HepG2 (cell line): ENCODE data around the gene STK40. TPM values are rescaled to one million over a fixed set of nuclear protein-coding genes. Genes with fewer than 3 reads are reported as not detected.

ENCODE experiments used
- ATF7 ChIP-seq, 2 experiments: fragments of 450-650 bp in 1 of 2; sonication (generic) in 1 of 2; formaldehyde crosslinking in 1 of 2; IDR thresholded peaks; 2 replicates each; pipeline versions ENCODE4 v1.4.0 to v1.6.1; 2016 to 2020; ENCODE audit warnings: antibody characterized with exemption in 1 of 2, mild to moderate bottlenecking in 1 of 2, missing genetic modification reagents in 1 of 2
- CHD4 ChIP-seq: fragments of 200-600 bp; sonication (generic); IDR thresholded peaks from 2 replicates; pipeline ENCODE4 v1.7.0; 2017; ENCODE audit warnings: mild to moderate bottlenecking, low read length, borderline replicate concordance
- EED ChIP-seq: sonication (generic); formaldehyde crosslinking; IDR thresholded peaks from 2 replicates; pipeline ENCODE4 v1.5.0; 2020; ENCODE audit warnings: mild to moderate bottlenecking, missing genetic modification reagents
- FOXK2 ChIP-seq: fragments of 450-650 bp; IDR thresholded peaks from 2 replicates; pipeline ENCODE4 v1.6.1; 2016
- JUNB ChIP-seq: sonication (generic); formaldehyde crosslinking; IDR thresholded peaks from 2 replicates; pipeline ENCODE4 v1.8.0; 2022; ENCODE audit warnings: missing genetic modification reagents, mild to moderate bottlenecking, borderline replicate concordance
- KMT2B ChIP-seq: IDR thresholded peaks from 2 replicates; pipeline ENCODE4 v1.6.1; 2016; ENCODE audit warnings: missing genetic modification reagents, missing compliant biosample characterization
- PHF20 ChIP-seq: sonication (generic); formaldehyde crosslinking; IDR thresholded peaks from 2 replicates; pipeline ENCODE4 v1.5.0; 2020; ENCODE audit warnings: mild to moderate bottlenecking, missing genetic modification reagents
- PRDM4 ChIP-seq: sonication (generic); formaldehyde crosslinking; IDR thresholded peaks from 2 replicates; pipeline ENCODE4 v1.9.0; 2021; ENCODE audit warnings: missing genetic modification reagents, borderline replicate concordance
- SAP130 ChIP-seq: IDR thresholded peaks from 2 replicates; pipeline ENCODE4 v1.6.1; 2016; ENCODE audit warnings: low read depth
- TAF1 ChIP-seq: sonication (generic); formaldehyde crosslinking; IDR thresholded peaks from 2 replicates; pipeline ENCODE4 v1.4.0; 2020; ENCODE audit warnings: missing genetic modification reagents
- ZFP82 ChIP-seq: sonication (generic); formaldehyde crosslinking; IDR thresholded peaks from 2 replicates; pipeline ENCODE4 v1.5.1; 2020; ENCODE audit warnings: mild to moderate bottlenecking, missing genetic modification reagents, borderline replicate concordance
- ZFX ChIP-seq: sonication (generic); formaldehyde crosslinking; IDR thresholded peaks from 2 replicates; pipeline ENCODE4 v1.4.0; 2020; ENCODE audit warnings: mild to moderate bottlenecking, low read depth, missing genetic modification reagents, moderate library complexity
- ZFYVE20 ChIP-seq: sonication (generic); formaldehyde crosslinking; IDR thresholded peaks from 2 replicates; pipeline ENCODE4 v1.8.0; 2023; ENCODE audit warnings: low read depth, mild to moderate bottlenecking, moderate library complexity, missing genetic modification reagents, borderline replicate concordance
- polyA plus RNA-seq, 8 experiments: library from polyadenylated mRNA; depleted of rRNA in 3 of 8; stranded (reverse) in 7 of 8; unstranded in 1 of 8; fragments of >200 nt; fragmentation: Illumina TruSeq in 4 of 8; extraction: Trizol in 4 of 8; gene quantifications; 2 replicates each; pipeline versions ENCODE4 v1.2.1 to v1.2.3, GENCODE V29; 2011 to 2016; ENCODE audit warnings: low read depth in 4 of 8, missing spikeins in 1 of 8, mixed read lengths in 1 of 8; ENCODE audit not compliant: insufficient read depth in 1 of 8
- total RNA-seq, 5 experiments: library from RNA; depleted of rRNA; stranded (reverse); fragments of >200 nt; fragmentation: Illumina TruSeq; extraction: Trizol; gene quantifications; 2 replicates each; pipeline ENCODE4 v1.2.3, GENCODE V29; 2016; ENCODE audit warnings: low read depth in 1 of 5
- TF ChIP-seq, protein P1 (sequence below): sonication (generic); formaldehyde crosslinking; IDR thresholded peaks from 2 replicates; pipeline ENCODE4 v1.4.0; 2020; ENCODE audit warnings: mild to moderate bottlenecking, missing genetic modification reagents
- TF ChIP-seq, protein P2 (sequence below): sonication (generic); formaldehyde crosslinking; IDR thresholded peaks from 2 replicates; pipeline ENCODE4 v1.8.1; 2023; ENCODE audit warnings: missing genetic modification reagents, mild to moderate bottlenecking, borderline replicate concordance
- TF ChIP-seq, protein P3 (sequence below): IDR thresholded peaks from 2 replicates; pipeline ENCODE4 v1.6.1; 2016; ENCODE audit warnings: mild to moderate bottlenecking, missing biosample characterization, missing genetic modification reagents

The STK40 gene
- total and polyA plus RNA-seq, 2 of the 13 experiments (the other 11 are each of a cell fraction or from before 2014, with no cell fraction given), result 33.8 to 35.1 TPM

- peak; percentile 93 for TF ChIP-seq ZFX (CRISPR knock-in tag)
- no peak for TF ChIP-seq CHD4
- TF ChIP-seq PHF20 (CRISPR knock-in tag), result peak; percentile 90
- TF ChIP-seq ATF7 (IDR thresholded peaks at IDR 0.05), result no peak
- TF ChIP-seq ATF7 (CRISPR knock-in tag; IDR thresholded peaks at IDR 0.05), result no peak
- TF ChIP-seq, protein P1, sequence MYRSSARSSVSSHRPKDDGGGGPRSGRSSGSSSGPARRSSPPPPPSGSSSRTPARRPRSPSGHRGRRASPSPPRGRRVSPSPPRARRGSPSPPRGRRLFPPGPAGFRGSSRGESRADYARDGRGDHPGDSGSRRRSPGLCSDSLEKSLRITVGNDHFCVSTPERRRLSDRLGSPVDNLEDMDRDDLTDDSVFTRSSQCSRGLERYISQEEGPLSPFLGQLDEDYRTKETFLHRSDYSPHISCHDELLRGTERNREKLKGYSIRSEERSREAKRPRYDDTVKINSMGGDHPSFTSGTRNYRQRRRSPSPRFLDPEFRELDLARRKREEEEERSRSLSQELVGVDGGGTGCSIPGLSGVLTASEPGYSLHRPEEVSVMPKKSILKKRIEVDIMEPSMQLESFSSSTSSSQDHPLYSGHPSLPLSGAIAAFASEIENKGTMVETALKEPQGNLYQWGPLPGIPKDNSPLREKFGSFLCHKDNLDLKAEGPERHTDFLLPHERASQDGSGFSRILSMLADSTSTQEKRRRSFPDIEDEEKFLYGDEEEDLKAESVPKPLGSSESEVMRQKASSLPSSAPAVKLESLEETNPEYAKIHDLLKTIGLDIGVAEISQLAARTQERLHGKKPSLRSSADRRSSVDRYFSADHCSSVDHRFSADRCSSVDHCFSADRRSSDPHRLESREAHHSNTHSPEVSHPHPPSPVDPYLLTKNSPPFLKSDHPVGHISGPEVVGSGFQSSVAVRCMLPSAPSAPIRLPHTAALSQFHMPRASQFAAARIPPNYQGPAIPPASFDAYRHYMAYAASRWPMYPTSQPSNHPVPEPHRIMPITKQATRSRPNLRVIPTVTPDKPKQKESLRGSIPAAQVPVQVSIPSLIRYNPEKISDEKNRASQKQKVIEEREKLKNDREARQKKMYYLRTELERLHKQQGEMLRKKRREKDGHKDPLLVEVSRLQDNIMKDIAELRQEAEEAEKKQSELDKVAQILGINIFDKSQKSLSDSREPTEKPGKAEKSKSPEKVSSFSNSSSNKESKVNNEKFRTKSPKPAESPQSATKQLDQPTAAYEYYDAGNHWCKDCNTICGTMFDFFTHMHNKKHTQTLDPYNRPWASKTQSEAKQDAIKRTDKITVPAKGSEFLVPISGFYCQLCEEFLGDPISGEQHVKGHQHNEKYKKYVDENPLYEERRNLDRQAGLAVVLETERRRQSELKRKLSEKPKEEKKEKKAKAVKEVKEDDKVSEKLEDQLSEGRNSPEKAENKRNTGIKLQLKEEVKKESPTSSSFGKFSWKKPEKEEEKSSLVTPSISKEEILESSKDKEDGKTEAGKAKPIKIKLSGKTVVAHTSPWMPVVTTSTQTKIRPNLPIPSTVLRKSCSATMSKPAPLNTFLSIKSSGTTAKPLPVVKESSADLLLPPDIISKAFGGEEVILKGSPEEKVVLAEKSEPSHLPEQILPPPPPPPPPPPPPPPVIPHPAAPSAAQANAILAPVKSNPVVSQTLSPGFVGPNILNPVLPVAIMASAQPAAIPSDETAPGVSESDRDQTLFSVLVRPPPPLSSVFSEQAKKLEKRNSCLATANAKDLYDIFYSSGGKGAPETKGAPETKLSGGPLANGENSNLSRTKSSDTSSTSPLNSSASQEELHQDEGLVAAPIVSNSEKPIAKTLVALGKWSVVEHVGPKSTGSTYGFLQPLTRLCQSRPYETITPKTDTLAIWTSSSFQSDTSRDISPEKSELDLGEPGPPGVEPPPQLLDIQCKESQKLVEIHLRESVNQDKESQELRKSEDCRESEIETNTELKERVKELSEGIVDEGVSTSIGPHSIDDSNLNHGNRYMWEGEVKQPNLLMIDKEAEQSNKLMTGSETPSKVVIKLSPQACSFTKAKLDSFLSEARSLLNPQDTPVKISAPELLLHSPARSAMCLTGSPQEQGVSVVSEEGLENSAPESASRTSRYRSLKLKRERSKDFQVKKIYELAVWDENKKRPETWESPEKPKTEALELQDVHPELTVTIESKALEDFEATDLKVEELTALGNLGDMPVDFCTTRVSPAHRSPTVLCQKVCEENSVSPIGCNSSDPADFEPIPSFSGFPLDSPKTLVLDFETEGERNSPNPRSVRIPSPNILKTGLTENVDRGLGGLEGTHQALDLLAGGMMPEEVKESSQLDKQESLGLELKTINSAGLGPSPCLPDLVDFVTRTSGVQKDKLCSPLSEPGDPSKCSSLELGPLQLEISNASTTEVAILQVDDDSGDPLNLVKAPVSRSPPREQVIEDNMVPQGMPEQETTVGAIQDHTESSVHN (CRISPR knock-in tag), result peak; percentile 76
- no peak for TF ChIP-seq FOXK2
- no peak for TF ChIP-seq JUNB (CRISPR knock-in tag)
- peak; percentile 57 for TF ChIP-seq EED (CRISPR knock-in tag)
- peak; percentile 99 for TF ChIP-seq SAP130 (CRISPR knock-in tag)
- TF ChIP-seq, protein P2, sequence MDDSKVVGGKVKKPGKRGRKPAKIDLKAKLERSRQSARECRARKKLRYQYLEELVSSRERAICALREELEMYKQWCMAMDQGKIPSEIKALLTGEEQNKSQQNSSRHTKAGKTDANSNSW, result no peak
- TF ChIP-seq, protein P3, sequence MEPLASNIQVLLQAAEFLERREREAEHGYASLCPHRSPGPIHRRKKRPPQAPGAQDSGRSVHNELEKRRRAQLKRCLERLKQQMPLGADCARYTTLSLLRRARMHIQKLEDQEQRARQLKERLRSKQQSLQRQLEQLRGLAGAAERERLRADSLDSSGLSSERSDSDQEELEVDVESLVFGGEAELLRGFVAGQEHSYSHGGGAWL (CRISPR knock-in tag), result peak; percentile 47; the same call in 1 of the 2 replicates
- no peak for TF ChIP-seq ZFP82
- TF ChIP-seq PRDM4, result no peak
- no peak for TF ChIP-seq ZFYVE20 (CRISPR knock-in tag)
- TF ChIP-seq TAF1, result peak; percentile 97
- TF ChIP-seq KMT2B, result peak; percentile 69
Measured at GRCh38 chr1:36400825-36401601, 15.3 kb upstream of the STK40 start (continued).
